GM19043 (cell line): Measurements from ENCODE around the gene EHBP1.
"Not testable (repeated sequence)": the region's sequence is repeated elsewhere in the genome, so short reads cannot be mapped to it uniquely, and the experiment has no call there.

Experiments used
- ATAC-seq: cut with Tn5 transposase; IDR thresholded peaks from one replicate; pipeline ENCODE4 v1.9.1; 2021; ENCODE audit warnings: low read depth; ENCODE audit not compliant: unreplicated experiment

EHBP1 gene

GRCh38 chr2:62704654-62705006 is 883 bp upstream of the EHBP1 start:
- no peak for ATAC-seq

DNA sequence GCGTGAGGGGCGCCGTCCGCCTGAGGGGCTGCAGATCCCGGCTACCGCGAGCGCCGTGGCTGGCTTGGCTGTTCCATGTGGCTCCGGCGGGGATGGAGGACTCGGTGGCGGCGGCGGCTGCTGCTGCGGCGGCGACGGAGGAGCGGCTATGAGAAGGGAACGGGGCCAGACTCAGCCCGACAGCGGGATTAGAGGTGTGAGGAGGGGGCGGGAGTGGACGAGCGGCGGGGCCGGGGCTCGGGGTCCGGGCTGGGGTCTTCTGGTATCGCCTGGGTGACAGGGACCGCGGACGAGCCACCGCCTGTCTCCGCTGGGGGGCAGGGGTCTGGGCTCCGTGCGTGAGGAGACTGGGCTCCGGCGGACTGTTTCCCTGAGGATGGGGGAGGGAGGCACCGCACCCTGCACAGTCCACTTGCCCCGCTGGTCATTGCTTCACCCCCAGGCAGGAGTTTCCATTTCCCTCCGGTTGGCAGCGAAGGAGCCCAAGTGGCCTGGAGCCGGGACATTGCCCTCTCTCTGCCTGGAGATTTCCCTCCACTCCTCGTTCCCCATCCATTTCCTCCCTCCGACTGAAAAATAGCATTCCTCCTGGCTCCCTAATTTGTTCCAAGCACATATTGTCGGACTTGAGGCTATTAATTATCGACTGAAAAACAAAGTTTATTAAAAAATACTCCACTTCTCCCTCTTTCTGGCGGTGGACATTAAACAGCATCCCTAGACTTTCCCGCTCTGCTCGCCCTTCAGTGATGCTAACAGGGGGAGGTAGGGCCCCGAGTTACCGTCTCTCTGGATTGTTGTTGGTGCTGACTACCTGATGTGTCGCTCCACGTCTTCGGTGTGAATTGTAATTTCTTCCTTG is 577 bp downstream of the EHBP1 start:
- no peak for ATAC-seq

GRCh38 chr2:62706721-62707521 is 1.4 kb downstream of the EHBP1 start:
- no peak for ATAC-seq

- no peak for ATAC-seq
Observed at GRCh38 chr2:62708751-62709150, 3.2 kb downstream of the EHBP1 start.

DNA sequence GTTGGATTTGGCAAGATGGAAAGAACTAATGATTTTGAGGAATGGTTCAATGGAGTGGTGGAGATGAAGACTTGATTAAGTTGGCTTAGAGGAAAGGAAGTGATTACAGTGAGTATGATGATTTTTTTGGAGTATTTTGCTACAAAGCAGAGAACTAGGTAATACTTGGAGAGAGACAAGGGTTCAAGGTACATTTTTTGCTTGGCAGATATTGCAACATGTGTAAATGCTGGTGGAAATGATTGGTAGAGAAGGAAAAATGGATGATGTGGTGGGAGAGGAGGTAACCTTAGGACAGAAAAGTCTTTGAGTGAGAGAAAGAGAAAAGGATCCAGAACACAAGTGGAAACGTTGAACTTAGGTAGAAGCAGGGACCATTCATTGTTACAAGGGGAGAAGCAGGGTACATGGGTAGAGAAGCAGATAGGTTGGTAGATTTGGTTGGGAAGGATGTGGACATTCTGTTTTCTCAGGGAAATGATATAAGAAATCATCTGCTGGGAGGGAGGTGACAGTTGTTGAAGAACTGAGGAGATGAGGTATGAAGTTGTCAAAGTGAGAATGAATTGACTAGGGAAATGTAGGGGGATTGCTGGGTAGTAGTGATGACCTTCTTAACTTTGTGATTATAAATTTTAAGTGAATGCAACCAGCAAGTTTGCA is 6.5 kb downstream of the EHBP1 start:
- no peak for ATAC-seq

DNA sequence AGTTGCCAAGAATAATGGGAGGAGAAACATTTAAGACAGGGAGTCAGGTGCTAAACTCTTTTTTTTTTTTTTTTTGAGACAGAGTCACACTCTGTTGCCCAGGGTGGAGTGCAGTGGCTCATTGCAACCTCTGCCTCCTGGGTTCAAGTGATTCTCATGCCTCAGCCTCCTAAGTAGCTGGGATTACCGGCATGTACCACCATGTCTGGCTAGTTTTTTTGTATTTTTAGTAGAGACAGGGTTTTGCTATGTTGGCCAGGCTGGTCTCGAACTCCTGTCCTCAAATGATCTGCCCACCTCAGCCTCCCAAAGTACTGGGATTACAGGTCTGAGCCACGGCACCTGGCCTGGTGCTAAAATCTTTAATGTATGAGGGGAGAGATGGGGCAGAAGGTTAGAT is 7.7 kb downstream of the EHBP1 start:
- ATAC-seq: not testable (repeated sequence)

- ATAC-seq: no peak
Observed at GRCh38 chr2:62713837-62714236, 8.3 kb downstream of the EHBP1 start.

DNA sequence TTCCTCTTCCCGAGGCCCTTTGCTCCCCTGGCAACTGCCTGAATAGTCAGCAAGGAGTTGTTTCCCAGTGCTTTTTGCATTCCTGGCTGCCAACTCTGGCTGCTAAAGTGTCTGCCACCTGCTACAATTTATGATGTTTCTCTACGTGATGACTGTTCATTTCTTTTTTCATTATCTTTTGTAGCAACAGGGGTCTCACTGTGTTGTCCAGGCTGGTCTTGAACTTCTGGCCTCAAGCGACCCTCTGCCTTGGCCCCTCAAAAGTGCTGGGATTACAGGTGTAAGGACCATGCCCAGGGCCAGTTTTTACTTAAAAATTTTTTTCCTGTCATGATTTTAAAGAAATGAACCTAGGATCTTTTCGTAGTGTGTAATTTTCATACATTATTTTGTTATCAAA is 11.3 kb downstream of the EHBP1 start:
- no peak for ATAC-seq

GRCh38 chr2:62717503-62718081 is 12.1 kb downstream of the EHBP1 start:
- no peak for ATAC-seq

DNA sequence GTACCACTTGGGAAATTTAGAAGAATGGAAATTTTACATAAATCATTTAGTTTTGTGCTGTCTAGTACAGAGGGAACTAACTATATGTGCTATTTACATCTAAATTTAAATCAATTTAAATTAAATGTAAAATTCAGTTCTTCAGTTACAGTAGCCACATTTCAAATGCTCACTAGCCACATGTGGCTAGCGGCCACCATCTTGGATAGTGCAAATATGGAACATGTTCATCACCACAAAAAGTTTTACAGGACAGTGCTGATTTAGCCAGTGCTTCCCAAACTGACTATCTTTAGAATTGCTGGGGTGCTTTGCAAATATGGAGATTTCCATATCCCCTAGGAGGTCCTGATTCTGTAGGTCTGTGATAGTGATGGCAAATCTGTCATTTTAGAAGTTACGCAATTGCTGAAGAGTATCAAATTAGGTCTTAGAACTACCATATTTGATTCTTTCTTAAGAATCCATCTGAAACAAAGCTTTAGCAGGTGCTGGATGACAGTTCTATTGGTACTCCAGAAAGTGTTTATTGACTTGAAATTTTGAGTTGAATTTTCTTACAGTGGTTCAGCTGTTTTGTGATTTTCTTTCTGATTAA is 12.8 kb downstream of the EHBP1 start:
- ATAC-seq: no peak

DNA sequence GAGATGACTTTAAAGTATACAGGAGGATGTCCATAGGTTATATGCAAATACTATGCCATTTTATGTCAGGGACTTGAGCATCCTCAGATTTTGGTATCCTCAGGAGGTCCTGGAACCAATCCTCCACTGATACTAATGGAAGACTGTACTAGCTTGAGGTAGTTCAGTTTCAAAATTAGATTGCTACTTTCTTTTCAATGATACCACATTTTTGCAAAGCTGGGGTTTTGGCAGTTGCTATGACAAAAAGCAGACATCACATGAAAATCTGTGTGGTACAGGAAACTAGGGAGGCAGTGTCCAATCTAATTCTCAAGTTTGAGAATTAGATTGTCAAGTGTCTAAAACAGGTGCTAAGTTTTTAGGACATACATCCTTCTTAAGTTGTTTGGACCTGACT is 14.2 kb downstream of the EHBP1 start:
- ATAC-seq: no peak

- ATAC-seq: no peak
Observed at GRCh38 chr2:62722679-62723078, 17.2 kb downstream of the EHBP1 start.

GRCh38 chr2:62723253-62723652 is 17.7 kb downstream of the EHBP1 start:
- no peak for ATAC-seq

DNA sequence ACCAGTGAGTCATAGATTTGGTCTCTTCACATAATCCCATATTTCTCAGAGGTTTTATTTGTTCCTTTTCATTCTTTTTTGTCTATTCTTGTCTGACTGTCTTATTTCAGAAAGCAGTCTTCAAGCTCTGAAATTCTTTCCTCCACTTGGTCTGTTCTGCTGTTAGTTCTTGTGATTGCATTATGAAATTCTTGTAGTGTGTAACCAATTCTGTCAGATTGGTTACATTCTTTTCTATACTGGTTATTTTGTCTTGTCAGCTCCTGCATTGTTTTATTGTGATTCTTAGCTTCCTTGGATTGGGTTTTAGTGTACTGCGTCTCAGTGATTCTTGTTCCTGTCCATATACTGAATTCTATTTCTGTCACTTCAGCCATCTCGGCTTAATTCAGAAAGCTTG is 18.6 kb downstream of the EHBP1 start:
- no peak for ATAC-seq

GRCh38 chr2:62724886-62725711 is 19.6 kb downstream of the EHBP1 start:
- no peak for ATAC-seq

DNA sequence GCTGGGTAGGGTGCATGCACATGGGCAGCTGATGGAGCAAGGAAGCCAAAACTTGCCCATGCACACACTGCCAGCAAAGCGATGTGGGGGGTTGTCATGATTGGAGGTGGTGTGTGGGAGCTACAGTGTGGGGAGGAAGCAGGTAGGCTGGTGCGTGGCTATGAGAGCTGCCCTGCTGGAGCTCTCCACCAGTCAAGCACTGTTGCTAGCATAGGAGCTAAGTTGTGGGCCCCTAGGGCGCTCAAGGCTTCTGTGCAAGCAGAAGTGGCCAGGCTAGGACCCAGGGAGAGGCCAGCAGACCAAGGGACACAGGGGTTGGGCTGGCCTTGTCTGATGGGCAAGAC is 20.2 kb downstream of the EHBP1 start:
- no peak for ATAC-seq

- ATAC-seq: no peak
Observed at GRCh38 chr2:62727259-62727867, 21.9 kb downstream of the EHBP1 start.

DNA sequence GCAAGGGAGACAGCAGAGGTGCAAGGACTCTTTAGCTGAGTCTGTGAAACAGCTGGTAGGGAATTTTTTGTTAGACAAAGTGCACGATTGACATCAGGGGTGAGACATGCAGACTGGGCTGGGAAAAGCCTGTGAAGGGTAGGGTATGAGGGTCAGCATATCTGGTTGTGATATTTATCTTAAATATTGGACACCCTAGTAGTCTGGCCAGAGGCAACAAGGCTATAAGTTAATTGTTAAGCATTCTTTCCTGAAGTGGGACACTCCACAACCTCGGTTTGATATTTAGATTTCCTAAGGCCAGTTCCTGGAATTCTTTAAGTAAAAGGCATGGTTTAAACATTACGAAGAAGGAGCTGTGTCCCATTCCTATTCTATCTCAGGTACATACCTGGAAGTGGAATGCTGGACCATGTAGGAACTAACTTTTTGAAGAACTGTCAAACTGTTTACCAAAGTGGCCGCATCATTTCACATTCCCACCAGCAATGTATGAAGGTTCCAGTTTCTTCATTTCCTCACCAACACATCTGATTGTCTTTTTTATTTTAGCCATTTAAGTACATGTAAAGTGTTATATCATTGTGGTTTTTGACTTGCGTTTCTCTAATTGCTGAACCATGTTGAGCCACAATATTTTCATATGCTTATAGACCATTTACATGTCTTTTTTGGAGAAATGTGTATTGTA is 22.5 kb downstream of the EHBP1 start:
- no peak for ATAC-seq

DNA sequence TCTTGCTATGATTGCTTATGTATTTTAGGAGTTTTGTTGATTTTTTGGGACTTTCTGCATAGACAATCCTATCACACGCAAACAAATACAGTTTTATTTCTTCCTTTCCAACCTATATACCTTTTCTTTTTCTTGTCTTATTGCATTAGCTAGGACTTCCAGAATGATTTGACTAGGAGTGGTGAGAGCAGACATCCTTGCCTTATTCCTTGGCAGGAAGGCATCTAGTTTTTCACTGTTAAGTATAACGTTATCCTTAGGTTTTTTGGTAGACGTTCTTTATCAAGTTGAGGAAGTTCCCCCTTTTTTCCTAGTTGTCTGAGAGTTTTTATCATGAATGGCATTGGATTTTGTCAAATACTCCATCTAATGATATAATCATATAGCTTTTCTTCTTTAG is 25.8 kb downstream of the EHBP1 start:
- no peak for ATAC-seq
